Right atrium auricular region (tissue), 2 donors: ENCODE results near the gene IL19. TPM values are rescaled to one million over a fixed set of nuclear protein-coding genes. Genes with fewer than 3 reads are reported as not detected.

Experiments used
- DNase-seq: peaks from one replicate; pipeline ENCODE4 v3.0.0-alpha.2; 2019; ENCODE audit warnings: low spot score
- H3K27ac ChIP-seq, 2 donors: fragments of 200-600 bp; sonication (generic); 1 replicate in 1 of 2; 2 replicates in 1 of 2; pipeline ENCODE4 v1.5.1; 2016 to 2019
- H3K27me3 ChIP-seq, 2 donors: fragments of 200-600 bp; sonication (generic); one replicate each; pipeline versions ENCODE4 v1.5.1 to v1.6.0; 2017 to 2019
- H3K36me3 ChIP-seq: fragments of 200-600 bp; sonication (generic); one replicate; pipeline ENCODE4 v1.5.1; 2016
- H3K4me1 ChIP-seq, 2 donors: fragments of 200-600 bp; sonication (generic); one replicate each; pipeline versions ENCODE4 v1.5.1 to v1.6.0; 2017 to 2019
- H3K4me3 ChIP-seq, 2 donors: fragments of 200-600 bp; sonication (generic); 1 replicate in 1 of 2; 2 replicates in 1 of 2; pipeline ENCODE4 v1.5.1; 2017 to 2019; ENCODE audit warnings: mild to moderate bottlenecking in 1 of 2, moderate library complexity in 1 of 2
- H3K9me3 ChIP-seq, 2 donors: fragments of 200-600 bp; sonication (generic); one replicate each; pipeline ENCODE4 v1.5.1; 2019
- total RNA-seq, 2 donors: library from RNA; depleted of rRNA; stranded (reverse); fragments of >200 nt; gene quantifications; one replicate each; pipeline ENCODE4 v1.1.0, GENCODE V29; 2016
- TF ChIP-seq, protein P1 (sequence below), 2 donors: fragments of 200-600 bp; sonication (generic); IDR thresholded peaks; one replicate each; pipeline ENCODE4 v1.5.1; 2019; ENCODE audit warnings: antibody characterized with exemption in 2 of 2

Gene IL19
- total RNA-seq, 2 donors from 2014 or later = not detected

DNA sequence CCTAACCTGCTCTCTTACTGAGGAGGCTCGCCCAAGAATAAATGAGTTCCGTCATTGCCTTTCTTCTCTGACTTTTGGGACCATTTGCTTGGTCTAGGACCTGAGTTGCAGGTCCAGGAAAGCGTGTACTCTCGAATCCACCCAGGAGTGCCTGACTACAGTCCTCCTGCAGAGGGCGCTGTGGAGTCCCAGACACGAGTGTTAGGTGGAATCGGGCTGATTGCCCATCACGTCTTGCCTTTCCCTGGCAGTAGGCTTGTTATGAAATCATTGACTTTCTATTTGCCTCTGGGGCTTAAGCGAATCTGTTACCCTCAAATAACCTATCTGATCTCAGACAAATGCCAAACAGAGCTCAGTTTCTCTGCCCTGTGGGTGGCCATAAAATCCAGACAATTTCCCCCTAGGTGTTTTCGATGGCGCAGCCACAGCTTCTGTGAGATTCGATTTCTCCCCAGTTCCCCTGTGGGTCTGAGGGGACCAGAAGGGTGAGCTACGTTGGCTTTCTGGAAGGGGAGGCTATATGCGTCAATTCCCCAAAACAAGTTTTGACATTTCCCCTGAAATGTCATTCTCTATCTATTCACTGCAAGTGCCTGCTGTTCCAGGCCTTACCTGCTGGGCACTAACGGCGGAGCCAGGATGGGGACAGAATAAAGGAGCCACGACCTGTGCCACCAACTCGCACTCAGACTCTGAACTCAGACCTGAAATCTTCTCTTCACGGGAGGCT is 94.5 kb downstream of the IL19 start, which contains the start of gene IL20:
IL20 (plus strand) TSS at position 685 of the 733 bp plus-strand sequence. CDS start 230 bp downstream, outside the sequence.
- Histone ChIP-seq H3K9me3 (no peaks in the 10 kb centered on the region), H3K27me3 (no peaks in the 10 kb centered on the region), H3K36me3 (no peaks in the 10 kb centered on the region), H3K4me3 (no peak within 1 kb of the TSS), H3K4me1 (no peaks in the 10 kb centered on the region), H3K27ac (no peak within 1 kb of the TSS)
- TF ChIP-seq, protein P1, sequence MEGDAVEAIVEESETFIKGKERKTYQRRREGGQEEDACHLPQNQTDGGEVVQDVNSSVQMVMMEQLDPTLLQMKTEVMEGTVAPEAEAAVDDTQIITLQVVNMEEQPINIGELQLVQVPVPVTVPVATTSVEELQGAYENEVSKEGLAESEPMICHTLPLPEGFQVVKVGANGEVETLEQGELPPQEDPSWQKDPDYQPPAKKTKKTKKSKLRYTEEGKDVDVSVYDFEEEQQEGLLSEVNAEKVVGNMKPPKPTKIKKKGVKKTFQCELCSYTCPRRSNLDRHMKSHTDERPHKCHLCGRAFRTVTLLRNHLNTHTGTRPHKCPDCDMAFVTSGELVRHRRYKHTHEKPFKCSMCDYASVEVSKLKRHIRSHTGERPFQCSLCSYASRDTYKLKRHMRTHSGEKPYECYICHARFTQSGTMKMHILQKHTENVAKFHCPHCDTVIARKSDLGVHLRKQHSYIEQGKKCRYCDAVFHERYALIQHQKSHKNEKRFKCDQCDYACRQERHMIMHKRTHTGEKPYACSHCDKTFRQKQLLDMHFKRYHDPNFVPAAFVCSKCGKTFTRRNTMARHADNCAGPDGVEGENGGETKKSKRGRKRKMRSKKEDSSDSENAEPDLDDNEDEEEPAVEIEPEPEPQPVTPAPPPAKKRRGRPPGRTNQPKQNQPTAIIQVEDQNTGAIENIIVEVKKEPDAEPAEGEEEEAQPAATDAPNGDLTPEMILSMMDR (IDR thresholded peaks at IDR 0.05) = peak; percentile 44 to 72
- peak; percentile 74 for DNase-seq

DNA sequence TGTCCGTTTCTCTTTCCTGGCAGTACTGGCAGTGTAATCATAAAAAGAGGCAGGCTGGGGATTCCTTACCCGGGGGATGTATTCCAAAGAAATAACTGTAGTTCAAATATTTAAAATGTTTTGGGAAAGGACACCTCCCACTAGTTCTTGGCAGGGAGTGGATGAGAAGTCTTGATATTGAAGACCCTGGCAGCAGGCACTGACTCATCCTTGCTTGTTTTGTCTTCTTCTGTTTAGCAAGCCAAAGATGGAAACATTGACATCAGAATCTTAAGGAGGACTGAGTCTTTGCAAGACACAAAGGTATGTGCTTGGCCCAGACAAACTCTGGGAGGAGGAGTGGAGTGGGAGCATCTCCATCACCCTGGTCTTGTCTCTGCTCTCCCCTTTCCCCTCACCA is 95.5 kb downstream of the IL19 start:
- Histone ChIP-seq H3K27ac (no peak overlapping the region), H3K4me1 (no peaks in the 10 kb centered on the region), H3K9me3 (no peaks in the 10 kb centered on the region), H3K4me3 (no peak overlapping the region), H3K27me3 (no peaks in the 10 kb centered on the region), H3K36me3 (no peaks in the 10 kb centered on the region)
- TF ChIP-seq, protein P1 (IDR thresholded peaks at IDR 0.05) = no peak
- no peak for DNase-seq

DNA sequence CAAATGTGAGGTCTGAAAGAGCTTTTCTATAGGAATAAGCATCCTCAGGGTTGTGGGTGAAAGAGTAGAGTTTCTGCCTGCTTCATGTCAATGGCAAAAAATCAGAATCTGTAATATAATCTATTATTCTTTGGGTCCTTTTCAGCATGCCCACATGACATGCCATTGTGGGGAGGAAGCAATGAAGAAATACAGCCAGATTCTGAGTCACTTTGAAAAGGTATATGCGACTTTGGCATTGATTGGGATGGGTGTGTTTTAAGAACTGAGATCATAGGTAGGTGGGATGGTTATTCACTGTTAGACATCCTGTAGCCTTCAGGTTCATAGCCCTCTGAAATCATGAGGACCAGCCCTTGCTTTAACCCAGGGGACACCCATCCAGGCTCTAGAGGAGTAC is 96.7 kb downstream of the IL19 start:
- H3K27ac ChIP-seq = no peak overlapping the region
- DNase-seq = no peak
- no peaks in the 10 kb centered on the region for H3K27me3 ChIP-seq
- H3K36me3 ChIP-seq = no peaks in the 10 kb centered on the region
- H3K4me3 ChIP-seq = no peak overlapping the region
- TF ChIP-seq, protein P1 (IDR thresholded peaks at IDR 0.05) = no peak
- H3K9me3 ChIP-seq = no peaks in the 10 kb centered on the region
- H3K4me1 ChIP-seq = no peaks in the 10 kb centered on the region

DNA sequence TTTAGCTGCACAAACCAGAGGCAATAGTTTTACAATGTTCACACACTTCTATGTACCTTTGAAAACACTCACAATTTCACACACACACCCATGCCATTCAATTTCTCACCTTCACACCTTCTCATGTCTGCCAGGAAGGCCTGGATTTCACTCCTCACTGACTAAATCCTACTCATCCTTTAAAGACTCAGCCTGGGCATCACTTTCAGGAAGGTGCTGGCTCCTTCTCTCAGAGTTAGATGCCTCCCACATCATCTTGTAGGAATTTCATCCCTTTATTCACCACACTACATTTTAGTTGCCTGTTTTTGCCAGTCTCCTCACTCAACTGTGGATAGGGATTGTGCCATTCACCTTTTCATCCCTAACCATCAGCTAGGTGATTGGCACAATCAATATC is 97.1 kb downstream of the IL19 start:
- Histone ChIP-seq H3K36me3 (no peaks in the 10 kb centered on the region), H3K4me3 (no peak overlapping the region), H3K27ac (no peak overlapping the region), H3K4me1 (no peaks in the 10 kb centered on the region), H3K27me3 (no peaks in the 10 kb centered on the region), H3K9me3 (no peaks in the 10 kb centered on the region)
- TF ChIP-seq, protein P1 (IDR thresholded peaks at IDR 0.05) = no peak
- DNase-seq = no peak

DNA sequence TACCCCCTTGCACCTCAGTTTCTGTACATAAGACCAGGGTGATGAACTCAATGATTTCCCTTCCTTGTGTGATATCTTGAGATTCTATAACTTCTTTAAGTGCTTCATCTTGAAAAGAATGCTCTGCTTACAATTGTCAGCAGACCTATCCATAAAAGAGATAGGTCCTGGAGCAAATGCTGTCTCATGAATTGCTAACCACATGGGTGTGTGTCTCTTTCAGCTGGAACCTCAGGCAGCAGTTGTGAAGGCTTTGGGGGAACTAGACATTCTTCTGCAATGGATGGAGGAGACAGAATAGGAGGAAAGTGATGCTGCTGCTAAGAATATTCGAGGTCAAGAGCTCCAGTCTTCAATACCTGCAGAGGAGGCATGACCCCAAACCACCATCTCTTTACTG is 97.7 kb downstream of the IL19 start:
- TF ChIP-seq, protein P1 (IDR thresholded peaks at IDR 0.05) = no peak
- H3K27me3 ChIP-seq = no peaks in the 10 kb centered on the region
- H3K9me3 ChIP-seq = no peaks in the 10 kb centered on the region
- no peaks in the 10 kb centered on the region for H3K4me1 ChIP-seq
- no peak overlapping the region for H3K27ac ChIP-seq
- H3K4me3 ChIP-seq = no peak overlapping the region
- H3K36me3 ChIP-seq = no peaks in the 10 kb centered on the region
- no peak for DNase-seq

DNA sequence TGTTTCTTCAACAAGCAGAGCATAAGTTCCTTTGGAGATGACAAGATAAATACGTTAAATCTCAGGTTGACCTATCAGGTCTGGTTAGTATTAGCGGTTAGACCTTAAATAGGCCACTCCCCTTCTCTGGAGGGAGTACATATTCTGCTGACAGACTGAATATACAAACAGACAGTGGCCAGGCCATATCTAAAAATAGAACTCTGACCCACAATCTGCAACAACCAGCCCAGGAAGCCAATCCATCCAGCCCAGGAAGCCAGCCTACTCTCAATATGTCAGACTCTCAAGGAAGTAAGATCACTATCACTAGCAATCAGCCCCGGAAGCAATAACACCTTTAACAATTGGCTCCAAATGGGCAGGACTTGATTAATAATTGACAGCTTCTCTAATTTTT is 101.6 kb downstream of the IL19 start:
- Histone ChIP-seq H3K36me3 (no peaks in the 10 kb centered on the region), H3K4me1 (no peaks in the 10 kb centered on the region), H3K9me3 (peaks cover 0 to 5% of the 10 kb centered on the region in 2 donors), H3K27me3 (no peaks in the 10 kb centered on the region), H3K4me3 (no peak overlapping the region), H3K27ac (no peak overlapping the region)
- TF ChIP-seq, protein P1 (IDR thresholded peaks at IDR 0.05) = no peak
- no peak for DNase-seq
